Amniotic stem cell (primary cell): ENCODE results near the gene CHCHD6.

ENCODE experiments used
- DNase-seq: peaks from one replicate; lab custom pipeline; 2025; lab: John Stamatoyannopoulos, UW

CHCHD6 gene

GRCh38 chr3:126859415-126860246, 155.6 kb downstream of the CHCHD6 start:
- no peak for DNase-seq

- no peak for DNase-seq
Observed at GRCh38 chr3:126865736-126866135, 161.7 kb downstream of the CHCHD6 start.

- DNase-seq: no peak
Observed at GRCh38 chr3:126866175-126866759, 162.2 kb downstream of the CHCHD6 start.

GRCh38 chr3:126867190-126867862, 163.3 kb downstream of the CHCHD6 start:
- DNase-seq: no peak

GRCh38 chr3:126867863-126868200, 163.8 kb downstream of the CHCHD6 start:
- DNase-seq: no peak

GRCh38 chr3:126870608-126871210, 166.7 kb downstream of the CHCHD6 start:
- no peak for DNase-seq

- DNase-seq: no peak
Observed at GRCh38 chr3:126872701-126873342, 168.8 kb downstream of the CHCHD6 start.

GRCh38 chr3:126873416-126873815, 169.4 kb downstream of the CHCHD6 start:
- no peak for DNase-seq

GRCh38 chr3:126878664-126879063, 174.6 kb downstream of the CHCHD6 start:
- no peak for DNase-seq

GRCh38 chr3:126880901-126881300, 176.9 kb downstream of the CHCHD6 start:
- DNase-seq: no peak

GRCh38 chr3:126881861-126882260, 177.8 kb downstream of the CHCHD6 start:
- no peak for DNase-seq

GRCh38 chr3:126883241-126883640, 179.2 kb downstream of the CHCHD6 start:
- DNase-seq: no peak

- DNase-seq: no peak
Observed at GRCh38 chr3:126885425-126885824, 181.4 kb downstream of the CHCHD6 start.

- no peak for DNase-seq
Observed at GRCh38 chr3:126886217-126886616, 182.2 kb downstream of the CHCHD6 start.

- DNase-seq: no peak
Observed at GRCh38 chr3:126887686-126888085, 183.6 kb downstream of the CHCHD6 start.

- DNase-seq: no peak
Observed at GRCh38 chr3:126888186-126888760, 184.2 kb downstream of the CHCHD6 start.

GRCh38 chr3:126889276-126890201, 185.5 kb downstream of the CHCHD6 start:
- no peak for DNase-seq

- DNase-seq: no peak
Observed at GRCh38 chr3:126891141-126891540, 187.1 kb downstream of the CHCHD6 start.

- DNase-seq: no peak
Observed at GRCh38 chr3:126891791-126892190, 187.8 kb downstream of the CHCHD6 start.

- DNase-seq: no peak
Observed at GRCh38 chr3:126893651-126894050, 189.6 kb downstream of the CHCHD6 start.

- no peak for DNase-seq
Observed at GRCh38 chr3:126894475-126894874, 190.4 kb downstream of the CHCHD6 start.
